Liver (tissue), 9 donors: ENCODE measurements around the gene UBAP2L. TPM values are rescaled to one million over a fixed set of nuclear protein-coding genes. Genes with fewer than 3 reads are reported as not detected.

Experiments
- DNase-seq: peaks from one replicate; pipeline ENCODE4 v3.0.0-alpha.2; 2017; ENCODE audit warnings: low spot score
- H3K27ac ChIP-seq, 2 donors: one replicate each; pipeline ENCODE4 v1.7.0; 2013; ENCODE audit warnings: inconsistent platforms in 2 of 2, low read length in 2 of 2, control low read depth in 1 of 2, low read depth in 1 of 2, mild to moderate bottlenecking in 1 of 2
- H3K27me3 ChIP-seq, 4 donors: one replicate each; pipeline versions ENCODE4 v1.6.1 to v1.7.0; 2013; ENCODE audit warnings: low read length in 3 of 4, inconsistent platforms in 1 of 4, mild to moderate bottlenecking in 1 of 4, moderate library complexity in 1 of 4; ENCODE audit not compliant: control insufficient read depth in 4 of 4, insufficient read depth in 4 of 4
- H3K36me3 ChIP-seq, 4 donors: one replicate each; pipeline versions ENCODE4 v1.6.1 to v1.7.0; 2013; ENCODE audit warnings: low read length in 3 of 4, mild to moderate bottlenecking in 3 of 4, low read depth in 1 of 4, moderate library complexity in 1 of 4; ENCODE audit not compliant: control insufficient read depth in 4 of 4, insufficient read depth in 3 of 4
- H3K4me1 ChIP-seq, 4 donors: one replicate each; pipeline versions ENCODE4 v1.6.1 to v1.7.0; 2013; ENCODE audit warnings: low read length in 3 of 4, mild to moderate bottlenecking in 3 of 4, moderate library complexity in 1 of 4; ENCODE audit not compliant: control insufficient read depth in 4 of 4, insufficient read depth in 4 of 4
- H3K4me3 ChIP-seq, 3 donors: one replicate each; pipeline versions ENCODE4 v1.6.1 to v1.7.0; 2013; ENCODE audit warnings: low read length in 3 of 3, control low read depth in 1 of 3, low read depth in 1 of 3, mild to moderate bottlenecking in 1 of 3
- H3K9ac ChIP-seq, 2 donors: one replicate each; pipeline ENCODE4 v1.7.0; 2013; ENCODE audit warnings: low read length in 2 of 2, mild to moderate bottlenecking in 2 of 2, moderate library complexity in 2 of 2, control low read depth in 1 of 2, low read depth in 1 of 2
- H3K9me3 ChIP-seq, 4 donors: one replicate each; pipeline versions ENCODE4 v1.6.1 to v1.7.0; 2013; ENCODE audit warnings: low read length in 3 of 4; ENCODE audit not compliant: control insufficient read depth in 4 of 4
- ATF3 ChIP-seq: IDR thresholded peaks from 2 replicates; pipeline ENCODE4 v1.6.1; 2016; ENCODE audit warnings: antibody characterized with exemption
- CTCF ChIP-seq: fragments of 150-350 bp; IDR thresholded peaks from 2 replicates; pipeline ENCODE4 v1.5.1; 2017; ENCODE audit warnings: improper control_type of control experiment, low read depth, low read length; ENCODE audit not compliant: missing input control
- EGR1 ChIP-seq, 2 donors: IDR thresholded peaks; 2 replicates each; pipeline ENCODE4 v1.6.1; 2016 to 2018; ENCODE audit warnings: antibody characterized with exemption in 2 of 2, low read depth in 2 of 2
- FOXA1 ChIP-seq: IDR thresholded peaks from 2 replicates; pipeline ENCODE4 v1.6.1; 2016; ENCODE audit warnings: antibody characterized with exemption
- FOXA2 ChIP-seq: IDR thresholded peaks from 2 replicates; pipeline ENCODE4 v1.6.1; 2016; ENCODE audit warnings: antibody characterized with exemption
- HNF4A ChIP-seq, 2 donors: conservative IDR thresholded peaks; 2 replicates each; pipeline ENCODE4 v1.6.1; 2016; ENCODE audit warnings: antibody characterized with exemption in 2 of 2, mild to moderate bottlenecking in 2 of 2
- HNF4G ChIP-seq: IDR thresholded peaks from 2 replicates; pipeline ENCODE4 v1.6.1; 2016; ENCODE audit warnings: antibody characterized with exemption
- JUND ChIP-seq, 2 donors: IDR thresholded peaks; 2 replicates each; pipeline ENCODE4 v1.6.1; 2016; ENCODE audit warnings: antibody characterized with exemption in 2 of 2
- MAX ChIP-seq: IDR thresholded peaks from 2 replicates; pipeline ENCODE4 v1.6.1; 2016; ENCODE audit warnings: antibody characterized with exemption
- NR2F2 ChIP-seq: IDR thresholded peaks from 2 replicates; pipeline ENCODE4 v1.6.1; 2016; ENCODE audit warnings: antibody characterized with exemption
- RAD21 ChIP-seq, 2 donors: IDR thresholded peaks; 2 replicates each; pipeline ENCODE4 v1.6.1; 2016; ENCODE audit warnings: antibody characterized with exemption in 2 of 2, mild to moderate bottlenecking in 2 of 2
- REST ChIP-seq: IDR thresholded peaks from 2 replicates; pipeline ENCODE4 v1.6.1; 2016; ENCODE audit warnings: antibody characterized with exemption, mild to moderate bottlenecking
- RXRA ChIP-seq, 2 donors: IDR thresholded peaks; 2 replicates each; pipeline ENCODE4 v1.6.1; 2017 to 2018; ENCODE audit warnings: antibody characterized with exemption in 2 of 2, mild to moderate bottlenecking in 1 of 2
- SP1 ChIP-seq: IDR thresholded peaks from 2 replicates; pipeline ENCODE4 v1.6.1; 2018; ENCODE audit warnings: antibody characterized with exemption, mild to moderate bottlenecking
- TAF1 ChIP-seq: conservative IDR thresholded peaks from 2 replicates; pipeline ENCODE4 v1.6.1; 2016; ENCODE audit warnings: antibody characterized with exemption, mild to moderate bottlenecking
- YY1 ChIP-seq: IDR thresholded peaks from 2 replicates; pipeline ENCODE4 v1.6.1; 2016; ENCODE audit warnings: antibody characterized with exemption, mild to moderate bottlenecking
- ZBTB33 ChIP-seq: IDR thresholded peaks from 2 replicates; pipeline ENCODE4 v1.6.1; 2016; ENCODE audit warnings: antibody characterized with exemption
- WGBS: extraction: QIAGEN DNeasy Blood & Tissue Kit; methylation state at CpG from one replicate; pipeline ENCODE4 v1.1.7; 2013; 5-methylcytosine and 5-hydroxymethylcytosine counted together
- polyA plus RNA-seq, 2 donors: library from polyadenylated mRNA; stranded (reverse) in 1 of 2; unstranded in 1 of 2; fragments of 200-250 nt in 1 of 2; fragments of >200 nt in 1 of 2; fragmentation: Nextera tagmentation in 1 of 2; extraction: Ambion mirVana in 1 of 2; gene quantifications; one replicate each; pipeline versions ENCODE4 v1.2.1 to v1.2.3, GENCODE V29; 2013 to 2015
- total RNA-seq, 2 donors: library from RNA; depleted of rRNA; stranded (reverse); fragments of >200 nt; gene quantifications; one replicate each; pipeline ENCODE4 v1.2.3, GENCODE V29; 2014
- donor health status: healthy.
- donor health status: healthy.
- donor health status: healthy.
- donor health status: healthy.
- donor health status: healthy.

UBAP2L gene
- total and polyA plus RNA-seq, 4 donors, result 24.3 to 51.0 (median 34.1) TPM

GRCh38 chr1:154174654-154175053 lies 46.1 kb upstream of the UBAP2L start:
- Histone ChIP-seq H3K4me3 (no peak overlapping the region), H3K9ac (no peak overlapping the region), H3K36me3 (peaks cover 11 to 37% (median 36%) of the 10 kb centered on the region in 4 donors), H3K9me3 (no peaks in the 10 kb centered on the region), H3K27me3 (no peaks in the 10 kb centered on the region), H3K4me1 (peaks cover 6 to 29% (median 21%) of the 10 kb centered on the region in 4 donors), H3K27ac (no peak overlapping the region)
- WGBS, result 96% methylated on average over 4 of the region's 4 CpGs
- no peak for DNase-seq
- no peak for TF ChIP-seq FOXA2
- no peak for TF ChIP-seq RXRA (IDR thresholded peaks at IDR 0.05)
- TF ChIP-seq ATF3, result no peak
- no peak for TF ChIP-seq SP1
- TF ChIP-seq ZBTB33, result no peak
- TF ChIP-seq YY1, result no peak
- TF ChIP-seq HNF4G, result no peak
- no peak for TF ChIP-seq HNF4A (conservative IDR thresholded peaks at IDR 0.05)
- TF ChIP-seq NR2F2, result no peak
- TF ChIP-seq MAX, result no peak
- no peak for TF ChIP-seq RAD21 (IDR thresholded peaks at IDR 0.05)
- TF ChIP-seq REST, result no peak
- TF ChIP-seq TAF1, result no peak

GRCh38 chr1:154176337-154176736 lies 44.4 kb upstream of the UBAP2L start:
- 66% methylated on average over 2 of the region's 2 CpGs for WGBS
- H3K4me1 ChIP-seq, result peaks cover 14 to 40% (median 35%) of the 10 kb centered on the region in 4 donors
- H3K9ac ChIP-seq, result no peak overlapping the region
- no peaks in the 10 kb centered on the region for H3K27me3 ChIP-seq
- H3K4me3 ChIP-seq, result no peak overlapping the region
- no peaks in the 10 kb centered on the region for H3K9me3 ChIP-seq
- no peak overlapping the region for H3K27ac ChIP-seq
- H3K36me3 ChIP-seq, result peaks cover 5 to 20% (median 19%) of the 10 kb centered on the region in 4 donors
- no peak for DNase-seq
- no peak for TF ChIP-seq CTCF
- no peak for TF ChIP-seq ATF3
- no peak for TF ChIP-seq JUND (IDR thresholded peaks at IDR 0.05)
- no peak for TF ChIP-seq FOXA1
- no peak for TF ChIP-seq SP1
- no peak for TF ChIP-seq MAX
- TF ChIP-seq TAF1, result no peak
- TF ChIP-seq EGR1 (IDR thresholded peaks at IDR 0.05; ENCODE audit: low read depth in 2 of 2), result no peak
- TF ChIP-seq ZBTB33, result no peak
- no peak for TF ChIP-seq FOXA2
- no peak for TF ChIP-seq RXRA (IDR thresholded peaks at IDR 0.05)
- TF ChIP-seq RAD21 (IDR thresholded peaks at IDR 0.05), result no peak
- TF ChIP-seq REST, result no peak
- no peak for TF ChIP-seq NR2F2
